CD4-positive, CD25-positive, alpha-beta regulatory T cell (primary cell): ENCODE data around the gene TMEM231. TPM values are rescaled to one million over a fixed set of nuclear protein-coding genes. Genes with fewer than 3 reads are reported as not detected.
A peak's percentile ranks its signal among the peaks of the same experiment; 100 is the strongest.

Experiments
- ATAC-seq, 2 donors: fragments of 150-1000 bp; cut with Tn5 transposase; one replicate each; pipeline ENCODE4 v1.10.0; 2021; ENCODE audit warnings: low read depth in 2 of 2, moderate number of reproducible peaks in 2 of 2, moderate library complexity in 1 of 2
- DNase-seq, 3 donors: peaks; one replicate each; pipeline versions ENCODE4 v3.0.0 to v3.0.0-alpha.2; 2012 to 2022; ENCODE audit warnings: mixed read lengths in 1 of 3
- H3K27ac ChIP-seq: one replicate; pipeline ENCODE4 v1.7.0; 2013; ENCODE audit warnings: mild to moderate bottlenecking, low read length; ENCODE audit not compliant: insufficient read depth, poor library complexity, severe bottlenecking
- H3K27me3 ChIP-seq: one replicate; pipeline ENCODE4 v1.7.0; 2013; ENCODE audit warnings: low read length; ENCODE audit not compliant: control insufficient read depth, insufficient read depth
- H3K36me3 ChIP-seq: one replicate; pipeline ENCODE4 v1.7.0; 2013; ENCODE audit warnings: mild to moderate bottlenecking, low read length, moderate library complexity; ENCODE audit not compliant: control insufficient read depth, insufficient read depth
- H3K4me1 ChIP-seq: 2 replicates; pipeline ENCODE4 v1.7.0; 2013; ENCODE audit warnings: mild to moderate bottlenecking, low read length; ENCODE audit not compliant: insufficient read depth, control insufficient read depth, poor library complexity, severe bottlenecking
- H3K4me3 ChIP-seq: one replicate; pipeline ENCODE4 v1.7.0; 2013; ENCODE audit warnings: low read depth, mild to moderate bottlenecking, low read length, moderate library complexity
- H3K9me3 ChIP-seq, 2 experiments: 1 replicate in 1 of 2; 2 replicates in 1 of 2; pipeline ENCODE4 v1.7.0; 2013; ENCODE audit warnings: low read length in 2 of 2, mild to moderate bottlenecking in 1 of 2, moderate library complexity in 1 of 2; ENCODE audit not compliant: control insufficient read depth in 2 of 2
- H3K27ac Mint-ChIP-seq, 3 donors: one replicate each; pipeline ENCODE4 v1.8.0; 2020 to 2022; ENCODE audit warnings: mild to moderate bottlenecking in 3 of 3, mixed read lengths in 3 of 3, moderate library complexity in 2 of 3
- H3K27me3 Mint-ChIP-seq: one replicate; pipeline ENCODE4 v1.8.0; 2022; ENCODE audit warnings: mild to moderate bottlenecking, mixed read lengths
- H3K36me3 Mint-ChIP-seq: one replicate; pipeline ENCODE4 v1.8.0; 2020; ENCODE audit warnings: mixed read lengths
- H3K4me1 Mint-ChIP-seq, 4 donors: one replicate each; pipeline ENCODE4 v1.8.0; 2020 to 2022; ENCODE audit warnings: mixed read lengths in 4 of 4, mild to moderate bottlenecking in 1 of 4
- H3K4me3 Mint-ChIP-seq, 4 donors: one replicate each; pipeline ENCODE4 v1.8.0; 2020 to 2022; ENCODE audit warnings: mild to moderate bottlenecking in 4 of 4, mixed read lengths in 4 of 4, moderate library complexity in 3 of 4
- H3K9me3 Mint-ChIP-seq, 7 donors: one replicate each; pipeline ENCODE4 v1.8.0; 2020 to 2022; ENCODE audit warnings: mixed read lengths in 7 of 7, mild to moderate bottlenecking in 3 of 7, moderate library complexity in 2 of 7
- polyA plus RNA-seq, 4 donors: library from polyadenylated mRNA; unstranded; fragments of 300-500 nt; fragmentation: Illumina TruSeq; gene quantifications; one replicate each; pipeline ENCODE4 v1.2.3, GENCODE V29; 2021
- total RNA-seq: library from RNA; stranded (reverse); gene quantifications from one replicate; pipeline ENCODE4 v1.2.3, GENCODE V29; 2022

The TMEM231 gene
- total and polyA plus RNA-seq, 5 donors from 2014 or later: 0.64 to 2.6 (median 0.91) TPM

GRCh38 chr16:75590920-75591843, 35.1 kb upstream of the TMEM231 start:
- Histone ChIP-seq H3K27ac (no peak overlapping the region), H3K4me3 (no peak overlapping the region), H3K36me3 (peaks cover 20% of the 10 kb centered on the region), H3K4me1 (no peaks in the 10 kb centered on the region), H3K27me3 (no peaks in the 10 kb centered on the region), H3K9me3 (no peaks in the 10 kb centered on the region)
- Mint-ChIP-seq H3K4me1 (peaks cover 0 to 7% (median 0%) of the 10 kb centered on the region in 4 donors), H3K9me3 (no peaks in the 10 kb centered on the region), H3K27me3 (no peaks in the 10 kb centered on the region), H3K27ac (no peak overlapping the region), H3K36me3 (peaks cover 16% of the 10 kb centered on the region), H3K4me3 (no peak overlapping the region)
- ATAC-seq: no peak
- no peak for DNase-seq

- Histone ChIP-seq H3K4me3 (no peak overlapping the region), H3K27ac (no peak overlapping the region), H3K9me3 (no peaks in the 10 kb centered on the region), H3K36me3 (peaks cover 18% of the 10 kb centered on the region), H3K4me1 (no peaks in the 10 kb centered on the region), H3K27me3 (no peaks in the 10 kb centered on the region)
- H3K27ac Mint-ChIP-seq: no peak overlapping the region
- H3K4me3 Mint-ChIP-seq: no peak overlapping the region
- H3K36me3 Mint-ChIP-seq: peaks cover 16% of the 10 kb centered on the region
- DNase-seq (no peak), ATAC-seq (no peak)
- H3K27me3 Mint-ChIP-seq: no peaks in the 10 kb centered on the region
- peaks cover 0 to 6% (median 4%) of the 10 kb centered on the region in 4 donors for H3K4me1 Mint-ChIP-seq
- no peaks in the 10 kb centered on the region for H3K9me3 Mint-ChIP-seq
Observed at GRCh38 chr16:75589306-75589705, 33.3 kb upstream of the TMEM231 start.

DNA sequence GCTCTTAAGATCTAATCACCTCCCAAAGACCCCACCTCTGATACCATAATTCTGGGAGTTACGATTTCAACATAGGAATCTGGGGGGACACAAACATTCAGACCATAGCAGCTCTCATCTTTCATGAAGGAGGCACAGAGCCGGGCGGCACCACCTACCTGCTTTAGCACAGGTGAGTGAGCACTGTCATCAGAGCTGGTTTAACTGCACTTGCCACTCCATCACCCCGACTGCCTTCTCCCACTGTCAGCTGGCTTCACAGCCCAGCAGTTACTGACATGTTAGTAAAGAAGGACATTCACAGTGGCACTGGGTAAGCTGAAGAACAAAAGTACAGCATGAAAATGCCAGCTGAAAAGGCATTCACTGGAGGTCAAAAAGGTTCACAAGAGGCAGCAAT, 32.7 kb upstream of the TMEM231 start:
- no peaks in the 10 kb centered on the region for H3K9me3 Mint-ChIP-seq
- peaks cover 12% of the 10 kb centered on the region for H3K36me3 ChIP-seq
- peaks cover 13% of the 10 kb centered on the region for H3K36me3 Mint-ChIP-seq
- H3K27ac ChIP-seq: no peak overlapping the region
- no peak overlapping the region for H3K4me3 Mint-ChIP-seq
- peaks cover 0 to 8% (median 6%) of the 10 kb centered on the region in 4 donors for H3K4me1 Mint-ChIP-seq
- no peak for ATAC-seq
- H3K27me3 ChIP-seq: no peaks in the 10 kb centered on the region
- H3K27me3 Mint-ChIP-seq: no peaks in the 10 kb centered on the region
- H3K4me1 ChIP-seq: no peaks in the 10 kb centered on the region
- no peak overlapping the region for H3K27ac Mint-ChIP-seq
- no peak for DNase-seq
- H3K4me3 ChIP-seq: no peak overlapping the region
- H3K9me3 ChIP-seq: no peaks in the 10 kb centered on the region

- H3K27me3 Mint-ChIP-seq: no peaks in the 10 kb centered on the region
- Histone ChIP-seq H3K4me3 (no peak overlapping the region), H3K36me3 (peaks cover 16% of the 10 kb centered on the region), H3K27me3 (no peaks in the 10 kb centered on the region), H3K27ac (no peak overlapping the region), H3K9me3 (no peaks in the 10 kb centered on the region), H3K4me1 (no peaks in the 10 kb centered on the region)
- ATAC-seq (no peak), DNase-seq (peak in 1 of 3 donors; percentile 7)
- peaks cover 14% of the 10 kb centered on the region for H3K36me3 Mint-ChIP-seq
- peaks cover 4 to 12% (median 6%) of the 10 kb centered on the region in 4 donors for H3K4me1 Mint-ChIP-seq
- no peak overlapping the region for H3K4me3 Mint-ChIP-seq
- H3K9me3 Mint-ChIP-seq: no peaks in the 10 kb centered on the region
- H3K27ac Mint-ChIP-seq: peak overlapping the region in 2 of 3 donors; percentile 67 to 79
Observed at GRCh38 chr16:75584108-75584507, 28.1 kb upstream of the TMEM231 start.

DNA sequence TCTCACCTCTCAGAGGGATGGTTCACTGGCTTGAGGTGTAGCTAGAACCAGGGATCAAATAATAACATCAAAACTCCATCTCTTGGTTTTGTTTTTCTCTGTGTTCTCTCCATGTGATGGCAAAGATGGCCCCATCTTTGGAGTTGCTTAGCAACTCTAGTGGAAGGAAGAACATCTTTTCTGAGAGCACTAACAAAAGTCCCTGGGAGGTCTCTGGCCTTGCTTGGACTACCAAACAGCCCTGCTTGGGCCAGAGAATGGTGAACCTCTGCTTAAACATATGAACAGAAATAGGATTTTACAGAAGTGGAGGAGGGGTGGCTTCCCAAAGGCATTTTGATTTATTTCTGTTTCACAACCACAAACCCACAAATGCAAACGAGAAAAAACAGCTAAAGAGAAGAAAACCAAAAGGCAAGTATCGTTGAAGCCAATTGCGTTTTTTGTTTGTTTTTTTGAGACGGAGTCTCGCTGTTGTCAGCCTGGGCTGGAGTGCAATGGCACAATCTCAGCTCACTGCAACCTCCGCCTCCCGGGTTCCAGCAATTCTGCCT, 23.3 kb upstream of the TMEM231 start:
- Mint-ChIP-seq H3K4me1 (peaks cover 14 to 21% (median 17%) of the 10 kb centered on the region in 4 donors), H3K9me3 (no peaks in the 10 kb centered on the region), H3K27me3 (no peaks in the 10 kb centered on the region), H3K36me3 (peaks cover 37% of the 10 kb centered on the region), H3K4me3 (no peak overlapping the region), H3K27ac (no peak overlapping the region)
- Histone ChIP-seq H3K4me1 (no peaks in the 10 kb centered on the region), H3K27me3 (no peaks in the 10 kb centered on the region), H3K36me3 (peaks cover 51% of the 10 kb centered on the region), H3K4me3 (no peak overlapping the region), H3K27ac (no peak overlapping the region), H3K9me3 (no peaks in the 10 kb centered on the region)
- DNase-seq: no peak
- no peak for ATAC-seq

DNA sequence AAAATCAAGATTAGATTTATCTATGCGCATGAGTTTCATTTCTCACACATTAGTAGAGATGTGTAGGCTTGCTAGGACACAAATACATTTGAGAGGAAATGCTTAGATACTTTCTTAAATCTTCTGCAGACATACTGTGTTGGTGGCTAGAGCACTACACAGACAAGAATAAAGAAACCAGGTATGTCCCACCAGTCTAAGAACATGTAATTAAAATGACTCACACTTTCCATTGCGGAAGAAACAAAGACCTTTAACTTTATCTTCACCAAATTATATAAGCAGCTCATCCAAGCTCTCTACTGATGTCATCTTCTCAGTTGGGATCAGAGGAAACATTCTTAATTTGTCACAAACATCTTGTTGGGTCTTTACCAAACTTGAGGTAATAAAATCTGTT, 22.7 kb upstream of the TMEM231 start:
- no peak for DNase-seq
- H3K4me1 ChIP-seq: no peaks in the 10 kb centered on the region
- no peaks in the 10 kb centered on the region for H3K9me3 ChIP-seq
- Mint-ChIP-seq H3K27ac (peak overlapping the region in 1 of 3 donors; percentile 48), H3K27me3 (no peaks in the 10 kb centered on the region), H3K36me3 (peaks cover 41% of the 10 kb centered on the region), H3K9me3 (no peaks in the 10 kb centered on the region), H3K4me1 (peaks cover 13 to 25% (median 18%) of the 10 kb centered on the region in 4 donors), H3K4me3 (no peak overlapping the region)
- H3K36me3 ChIP-seq: peaks cover 58% of the 10 kb centered on the region
- ATAC-seq: no peak
- no peak overlapping the region for H3K4me3 ChIP-seq
- H3K27ac ChIP-seq: no peak overlapping the region
- H3K27me3 ChIP-seq: no peaks in the 10 kb centered on the region

- no peaks in the 10 kb centered on the region for H3K9me3 Mint-ChIP-seq
- DNase-seq: no peak
- no peak for ATAC-seq
- peak overlapping the region in 1 of 3 donors; percentile 48 for H3K27ac Mint-ChIP-seq
- Histone ChIP-seq H3K9me3 (no peaks in the 10 kb centered on the region), H3K36me3 (peaks cover 63% of the 10 kb centered on the region), H3K27me3 (no peaks in the 10 kb centered on the region), H3K4me1 (no peaks in the 10 kb centered on the region), H3K27ac (no peak overlapping the region), H3K4me3 (no peak overlapping the region)
- peaks cover 46% of the 10 kb centered on the region for H3K36me3 Mint-ChIP-seq
- H3K27me3 Mint-ChIP-seq: no peaks in the 10 kb centered on the region
- H3K4me1 Mint-ChIP-seq: peaks cover 15 to 27% (median 22%) of the 10 kb centered on the region in 4 donors
- no peak overlapping the region for H3K4me3 Mint-ChIP-seq
Observed at GRCh38 chr16:75578212-75578611, 22.2 kb upstream of the TMEM231 start.
